HEK293 (cell line): Measurements from ENCODE around the gene HAUS6.

Source experiments
- CTCF ChIA-PET: fragments of 350-600 bp; formaldehyde crosslinking; extraction: SDS; loops from one replicate; lab custom pipeline; 2021; ENCODE audit warnings: antibody characterized with exemption; lab: Yijun Ruan, JAX
- POLR2A ChIA-PET: fragments of 300-600 bp; formaldehyde crosslinking; extraction: SDS; loops from one replicate; lab custom pipeline; 2020; ENCODE audit warnings: antibody characterized with exemption, inconsistent platforms; lab: Yijun Ruan, JAX
- H3K27ac ChIP-seq: fragments of 200-500 bp; sonication (Bioruptor generic); 2 replicates; pipeline ENCODE4 v1.5.1; 2014; ENCODE audit warnings: low read depth, low read length, control low read depth, inconsistent platforms; ENCODE audit errors: extremely low read depth
- H3K36me3 ChIP-seq, 2 experiments: fragments of 200-500 bp in 1 of 2; sonication (Bioruptor generic) in 1 of 2; 1 replicate in 1 of 2; 2 replicates in 1 of 2; pipeline ENCODE4 v1.5.1; 2014 to 2017; ENCODE audit warnings: inconsistent platforms in 2 of 2, low read length in 2 of 2; ENCODE audit not compliant: control insufficient read depth in 2 of 2, insufficient read depth in 1 of 2
- H3K4me1 ChIP-seq: fragments of 200-500 bp; sonication (Bioruptor generic); 2 replicates; pipeline ENCODE4 v1.5.1; 2014; ENCODE audit warnings: mild to moderate bottlenecking, low read length, inconsistent platforms; ENCODE audit not compliant: control insufficient read depth, insufficient read depth
- H3K4me3 ChIP-seq: 2 replicates; pipeline ENCODE4 v1.5.1; 2011; ENCODE audit warnings: low read depth, mild to moderate bottlenecking, control low read depth, low read length, moderate library complexity
- H3K9me3 ChIP-seq: fragments of 200-500 bp; sonication (Bioruptor generic); 2 replicates; pipeline ENCODE4 v1.5.1; 2014; ENCODE audit warnings: low read depth, low read length, inconsistent platforms; ENCODE audit not compliant: control insufficient read depth, insufficient read depth
- HOXD13 ChIP-seq: sonication (generic); formaldehyde crosslinking; IDR thresholded peaks from 2 replicates; pipeline ENCODE4 v1.8.0; 2022; ENCODE audit warnings: missing genetic modification reagents, borderline replicate concordance
- KLF1 ChIP-seq: fragments of 450-650 bp; formaldehyde crosslinking; IDR thresholded peaks from 2 replicates; pipeline ENCODE4 v1.5.1; 2016; ENCODE audit warnings: missing biosample characterization, missing genetic modification characterization
- KLF9 ChIP-seq: fragments of 450-650 bp; formaldehyde crosslinking; IDR thresholded peaks from 2 replicates; pipeline ENCODE4 v1.5.1; 2016; ENCODE audit warnings: missing biosample characterization, missing genetic modification characterization, low read depth
- MEIS1 ChIP-seq: sonication (generic); formaldehyde crosslinking; IDR thresholded peaks from 2 replicates; pipeline ENCODE4 v1.8.1; 2022; ENCODE audit warnings: missing genetic modification reagents, mild to moderate bottlenecking, borderline replicate concordance
- OVOL3 ChIP-seq: fragments of 450-650 bp; formaldehyde crosslinking; IDR thresholded peaks from 2 replicates; pipeline ENCODE4 v1.5.1; 2016; ENCODE audit warnings: missing biosample characterization, missing genetic modification characterization
- SP3 ChIP-seq: fragments of 450-650 bp; formaldehyde crosslinking; IDR thresholded peaks from 2 replicates; pipeline ENCODE4 v1.5.1; 2016; ENCODE audit warnings: missing biosample characterization, missing genetic modification characterization
- ZBTB8A ChIP-seq: fragments of 450-650 bp; formaldehyde crosslinking; IDR thresholded peaks from 2 replicates; pipeline ENCODE4 v1.5.1; 2016; ENCODE audit warnings: missing biosample characterization, missing genetic modification characterization
- ZNF121 ChIP-seq: fragments of 450-650 bp; formaldehyde crosslinking; IDR thresholded peaks from 2 replicates; pipeline ENCODE4 v1.5.1; 2016; ENCODE audit warnings: missing biosample characterization, missing genetic modification characterization
- ZNF174 ChIP-seq: fragments of 450-650 bp; formaldehyde crosslinking; IDR thresholded peaks from 2 replicates; pipeline ENCODE4 v1.5.0; 2017; ENCODE audit warnings: missing biosample characterization, mild to moderate bottlenecking, missing genetic modification characterization
- ZNF266 ChIP-seq: fragments of 450-650 bp; formaldehyde crosslinking; IDR thresholded peaks from 2 replicates; pipeline ENCODE4 v1.5.1; 2016; ENCODE audit warnings: missing biosample characterization, missing genetic modification characterization, low read depth
- ZNF302 ChIP-seq: fragments of 450-650 bp; formaldehyde crosslinking; IDR thresholded peaks from 2 replicates; pipeline ENCODE4 v1.5.1; 2016; ENCODE audit warnings: missing biosample characterization, missing genetic modification characterization, low read depth
- ZNF433 ChIP-seq: fragments of 450-650 bp; formaldehyde crosslinking; IDR thresholded peaks from 2 replicates; pipeline ENCODE4 v1.5.1; 2016; ENCODE audit warnings: missing biosample characterization, missing genetic modification characterization, low read depth
- ZNF473 ChIP-seq: fragments of 450-650 bp; formaldehyde crosslinking; IDR thresholded peaks from 2 replicates; pipeline ENCODE4 v1.5.1; 2017; ENCODE audit warnings: missing biosample characterization, missing genetic modification characterization
- ZNF48 ChIP-seq: fragments of 450-650 bp; formaldehyde crosslinking; IDR thresholded peaks from 2 replicates; pipeline ENCODE4 v1.5.1; 2016; ENCODE audit warnings: missing biosample characterization, missing genetic modification characterization
- ZNF521 ChIP-seq: fragments of 450-650 bp; formaldehyde crosslinking; IDR thresholded peaks from 2 replicates; pipeline ENCODE4 v1.5.1; 2017; ENCODE audit warnings: missing biosample characterization, mild to moderate bottlenecking, missing genetic modification characterization
- ZNF529 ChIP-seq: fragments of 450-650 bp; formaldehyde crosslinking; IDR thresholded peaks from 2 replicates; pipeline ENCODE4 v1.5.1; 2017; ENCODE audit warnings: missing genetic modification characterization, missing biosample characterization; ENCODE audit not compliant: insufficient replicate concordance
- ZNF544 ChIP-seq: fragments of 450-650 bp; formaldehyde crosslinking; IDR thresholded peaks from 2 replicates; pipeline ENCODE4 v1.5.0; 2017; ENCODE audit warnings: missing biosample characterization, missing genetic modification characterization
- ZNF571 ChIP-seq: fragments of 450-650 bp; formaldehyde crosslinking; IDR thresholded peaks from 2 replicates; pipeline ENCODE4 v1.5.0; 2017; ENCODE audit warnings: missing biosample characterization, missing genetic modification characterization
- ZNF654 ChIP-seq: fragments of 450-650 bp; formaldehyde crosslinking; IDR thresholded peaks from 2 replicates; pipeline ENCODE4 v1.5.1; 2016; ENCODE audit warnings: low read depth, missing biosample characterization, missing genetic modification characterization
- ZNF658 ChIP-seq: fragments of 450-650 bp; formaldehyde crosslinking; IDR thresholded peaks from 2 replicates; pipeline ENCODE4; 2016; ENCODE audit warnings: missing biosample characterization, missing genetic modification characterization
- ZNF660 ChIP-seq: fragments of 450-650 bp; IDR thresholded peaks from 2 replicates; pipeline ENCODE4 v1.5.1; 2018; ENCODE audit warnings: missing biosample characterization, mild to moderate bottlenecking, missing genetic modification characterization
- ZNF777 ChIP-seq: fragments of 450-650 bp; formaldehyde crosslinking; IDR thresholded peaks from 2 replicates; pipeline ENCODE4 v1.5.1; 2017; ENCODE audit warnings: missing biosample characterization, missing genetic modification characterization, borderline replicate concordance
- ZNF791 ChIP-seq: fragments of 450-650 bp; formaldehyde crosslinking; IDR thresholded peaks from 2 replicates; pipeline ENCODE4 v1.5.1; 2016; ENCODE audit warnings: missing biosample characterization, missing genetic modification characterization
- TF ChIP-seq, protein P1 (sequence below): fragments of 450-650 bp; formaldehyde crosslinking; IDR thresholded peaks from 2 replicates; pipeline ENCODE4 v1.5.1; 2016; ENCODE audit warnings: missing biosample characterization, missing genetic modification characterization
- TF ChIP-seq, protein P2 (sequence below): fragments of 450-650 bp; formaldehyde crosslinking; IDR thresholded peaks from 2 replicates; pipeline ENCODE4 v1.5.1; 2016; ENCODE audit warnings: missing biosample characterization, missing genetic modification characterization
- TF ChIP-seq, protein P3 (sequence below): fragments of 450-650 bp; formaldehyde crosslinking; IDR thresholded peaks from 2 replicates; pipeline ENCODE4 v1.5.1; 2016; ENCODE audit warnings: missing biosample characterization, missing genetic modification characterization

Gene HAUS6

DNA sequence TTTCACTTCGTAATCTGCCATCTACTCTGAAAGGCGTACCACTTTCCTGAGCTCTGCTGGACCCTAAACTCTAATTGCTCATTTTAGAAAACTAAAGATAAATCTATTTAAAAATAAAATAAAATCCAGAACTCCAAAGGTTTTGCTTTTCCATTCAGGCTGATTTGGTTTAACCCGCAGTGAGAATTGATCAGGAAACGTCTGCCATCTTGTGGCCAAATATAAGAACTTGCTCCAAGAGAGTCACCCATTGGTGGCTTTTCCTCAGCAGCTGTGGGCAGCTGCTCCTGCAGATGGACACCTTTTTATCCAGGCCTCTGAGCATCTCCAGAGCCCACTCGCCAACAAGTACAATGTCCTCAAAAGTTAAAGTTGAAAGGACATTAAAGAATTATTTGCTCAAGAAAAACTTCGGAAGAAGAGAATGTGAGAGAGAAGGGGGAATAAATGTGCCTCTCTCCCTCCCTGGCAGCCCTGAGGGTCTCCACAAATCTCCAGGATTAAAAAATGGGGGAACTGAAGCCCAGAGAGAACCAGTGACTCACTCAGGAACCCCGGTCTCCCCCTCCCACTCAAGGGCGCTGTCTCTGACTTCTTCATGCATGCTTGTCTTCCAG, 73.8 kb downstream of the HAUS6 start:
- no peak overlapping the region for H3K27ac ChIP-seq
- no peak overlapping the region for H3K4me3 ChIP-seq
- TF ChIP-seq MEIS1 (CRISPR knock-in tag) (no peak), KLF1 (no peak), ZNF544 (tag by site-specific recombination) (no peak), ZNF791 (no peak), ZNF521 (tag by site-specific recombination) (no peak), ZNF660 (tag by site-specific recombination) (no peak), OVOL3 (no peak), ZNF654 (peak; percentile 76), ZNF266 (tag by site-specific recombination) (no peak), ZNF174 (tag by site-specific recombination) (no peak)
- TF ChIP-seq, protein P1, sequence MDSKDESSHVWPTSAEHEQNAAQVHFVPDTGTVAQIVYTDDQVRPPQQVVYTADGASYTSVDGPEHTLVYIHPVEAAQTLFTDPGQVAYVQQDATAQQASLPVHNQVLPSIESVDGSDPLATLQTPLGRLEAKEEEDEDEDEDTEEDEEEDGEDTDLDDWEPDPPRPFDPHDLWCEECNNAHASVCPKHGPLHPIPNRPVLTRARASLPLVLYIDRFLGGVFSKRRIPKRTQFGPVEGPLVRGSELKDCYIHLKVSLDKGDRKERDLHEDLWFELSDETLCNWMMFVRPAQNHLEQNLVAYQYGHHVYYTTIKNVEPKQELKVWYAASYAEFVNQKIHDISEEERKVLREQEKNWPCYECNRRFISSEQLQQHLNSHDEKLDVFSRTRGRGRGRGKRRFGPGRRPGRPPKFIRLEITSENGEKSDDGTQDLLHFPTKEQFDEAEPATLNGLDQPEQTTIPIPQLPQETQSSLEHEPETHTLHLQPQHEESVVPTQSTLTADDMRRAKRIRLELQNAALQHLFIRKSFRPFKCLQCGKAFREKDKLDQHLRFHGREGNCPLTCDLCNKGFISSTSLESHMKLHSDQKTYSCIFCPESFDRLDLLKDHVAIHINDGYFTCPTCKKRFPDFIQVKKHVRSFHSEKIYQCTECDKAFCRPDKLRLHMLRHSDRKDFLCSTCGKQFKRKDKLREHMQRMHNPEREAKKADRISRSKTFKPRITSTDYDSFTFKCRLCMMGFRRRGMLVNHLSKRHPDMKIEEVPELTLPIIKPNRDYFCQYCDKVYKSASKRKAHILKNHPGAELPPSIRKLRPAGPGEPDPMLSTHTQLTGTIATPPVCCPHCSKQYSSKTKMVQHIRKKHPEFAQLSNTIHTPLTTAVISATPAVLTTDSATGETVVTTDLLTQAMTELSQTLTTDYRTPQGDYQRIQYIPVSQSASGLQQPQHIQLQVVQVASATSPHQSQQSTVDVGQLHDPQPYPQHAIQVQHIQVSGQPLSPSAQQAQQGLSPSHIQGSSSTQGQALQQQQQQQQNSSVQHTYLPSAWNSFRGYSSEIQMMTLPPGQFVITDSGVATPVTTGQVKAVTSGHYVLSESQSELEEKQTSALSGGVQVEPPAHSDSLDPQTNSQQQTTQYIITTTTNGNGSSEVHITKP (tag by site-specific recombination) = peak; percentile 83
- no peaks in the 10 kb centered on the region for H3K4me1 ChIP-seq
- no peaks in the 10 kb centered on the region for H3K36me3 ChIP-seq
- ChIA-PET POLR2A (interaction anchor here (1.7 kb wide), 1 partner anchor 20 kb away, joined by 4 read pairs; the partner anchor contains the start of gene RRAGA), CTCF (interaction anchor here (0.5 to 2.8 kb wide), 54 partner anchors 8 to 1501 kb away, joined by 3 to 36 read pairs (median 4); no protein-coding TSS in a partner anchor)
- no peaks in the 10 kb centered on the region for H3K9me3 ChIP-seq

DNA sequence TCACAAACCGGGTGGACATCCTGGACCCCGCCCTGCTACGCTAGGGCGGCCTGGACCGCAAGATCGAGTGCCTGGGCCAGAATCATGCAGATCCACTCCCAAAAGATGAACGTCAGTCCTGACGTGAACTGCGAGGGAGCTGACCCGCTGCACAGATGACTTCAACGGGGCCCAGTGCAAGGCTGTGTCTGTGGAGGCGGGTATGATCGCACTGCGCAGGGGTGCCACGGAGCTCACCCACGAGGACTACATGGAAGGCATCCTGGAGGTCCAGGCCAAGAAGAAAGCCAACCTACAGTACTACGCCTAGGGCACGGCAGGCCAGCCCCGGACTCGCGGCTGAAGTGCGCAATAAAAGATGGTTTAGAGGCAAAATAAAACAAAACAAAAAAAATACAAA, 74.9 kb downstream of the HAUS6 start:
- ChIA-PET POLR2A (interaction anchor here (0.6 to 1.7 kb wide), 2 partner anchors 21 to 134 kb away, joined by 4 read pairs; partner anchors contain the start of gene RRAGA), CTCF (interaction anchor here (0.6 to 2.8 kb wide), 25 partner anchors 11 to 1506 kb away, joined by 3 to 36 read pairs (median 4); no protein-coding TSS in a partner anchor)
- no peaks in the 10 kb centered on the region for H3K36me3 ChIP-seq
- no peak overlapping the region for H3K27ac ChIP-seq
- TF ChIP-seq KLF9 = no peak
- no peak for TF ChIP-seq ZNF48 (tag by site-specific recombination)
- no peak for TF ChIP-seq SP3 (tag by site-specific recombination)
- no peak for TF ChIP-seq ZNF121 (tag by site-specific recombination)
- no peak for TF ChIP-seq ZNF433 (tag by site-specific recombination)
- TF ChIP-seq, protein P2, sequence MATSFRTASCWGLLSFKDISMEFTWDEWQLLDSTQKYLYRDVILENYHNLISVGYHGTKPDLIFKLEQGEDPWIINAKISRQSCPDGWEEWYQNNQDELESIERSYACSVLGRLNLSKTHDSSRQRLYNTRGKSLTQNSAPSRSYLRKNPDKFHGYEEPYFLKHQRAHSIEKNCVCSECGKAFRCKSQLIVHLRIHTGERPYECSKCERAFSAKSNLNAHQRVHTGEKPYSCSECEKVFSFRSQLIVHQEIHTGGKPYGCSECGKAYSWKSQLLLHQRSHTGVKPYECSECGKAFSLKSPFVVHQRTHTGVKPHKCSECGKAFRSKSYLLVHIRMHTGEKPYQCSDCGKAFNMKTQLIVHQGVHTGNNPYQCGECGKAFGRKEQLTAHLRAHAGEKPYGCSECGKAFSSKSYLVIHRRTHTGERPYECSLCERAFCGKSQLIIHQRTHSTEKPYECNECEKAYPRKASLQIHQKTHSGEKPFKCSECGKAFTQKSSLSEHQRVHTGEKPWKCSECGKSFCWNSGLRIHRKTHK = no peak
- no peak for TF ChIP-seq ZNF302
- TF ChIP-seq ZNF571 (tag by site-specific recombination) = no peak
- no peak for TF ChIP-seq ZNF777 (tag by site-specific recombination)
- no peak for TF ChIP-seq HOXD13 (CRISPR knock-in tag)
- TF ChIP-seq ZBTB8A (tag by site-specific recombination) = no peak
- TF ChIP-seq ZNF658 (tag by site-specific recombination) = no peak
- TF ChIP-seq ZNF529 = no peak
- TF ChIP-seq, protein P3, sequence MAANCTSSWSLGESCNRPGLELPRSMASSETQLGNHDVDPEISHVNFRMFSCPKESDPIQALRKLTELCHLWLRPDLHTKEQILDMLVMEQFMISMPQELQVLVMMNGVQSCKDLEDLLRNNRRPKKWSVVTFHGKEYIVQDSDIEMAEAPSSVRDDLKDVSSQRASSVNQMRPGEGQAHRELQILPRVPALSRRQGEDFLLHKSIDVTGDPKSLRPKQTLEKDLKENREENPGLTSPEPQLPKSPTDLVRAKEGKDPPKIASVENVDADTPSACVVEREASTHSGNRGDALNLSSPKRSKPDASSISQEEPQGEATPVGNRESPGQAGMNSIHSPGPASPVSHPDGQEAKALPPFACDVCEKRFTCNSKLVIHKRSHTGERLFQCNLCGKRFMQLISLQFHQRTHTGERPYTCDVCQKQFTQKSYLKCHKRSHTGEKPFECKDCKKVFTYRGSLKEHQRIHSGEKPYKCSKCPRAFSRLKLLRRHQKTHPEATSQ = no peak
- no peak for TF ChIP-seq ZNF473 (tag by site-specific recombination)
- TF ChIP-seq, all 188 proteins: peak for 0
- Histone ChIP-seq H3K4me3 (no peak overlapping the region), H3K9me3 (no peaks in the 10 kb centered on the region), H3K4me1 (no peaks in the 10 kb centered on the region)
